ENCODE measurements around the gene ZNF30. TPM values are rescaled to one million over a fixed set of nuclear protein-coding genes. Genes with fewer than 3 reads are reported as not detected.
"Not testable (repeated sequence)": the region's sequence is repeated elsewhere in the genome, so short reads cannot be mapped to it uniquely, and the experiment has no call there.

ZNF30 gene
- total and polyA plus RNA-seq, 8 donors, result 0.58 to 6.1 (median 2.9) TPM; not detected in 1

- H3K27me3 ChIP-seq, result no peaks in the 10 kb centered on the region
- peaks cover 1 to 16% (median 15%) of the 10 kb centered on the region in 4 donors for H3K4me1 ChIP-seq
- H3K36me3 ChIP-seq, result no peaks in the 10 kb centered on the region
- no peak for DNase-seq
- no peak overlapping the region for H3K27ac ChIP-seq
- 80 to 86% (median 83%) methylated on average over 6 of the region's 6 CpGs for WGBS, 5 donors
- TF ChIP-seq, protein P1, sequence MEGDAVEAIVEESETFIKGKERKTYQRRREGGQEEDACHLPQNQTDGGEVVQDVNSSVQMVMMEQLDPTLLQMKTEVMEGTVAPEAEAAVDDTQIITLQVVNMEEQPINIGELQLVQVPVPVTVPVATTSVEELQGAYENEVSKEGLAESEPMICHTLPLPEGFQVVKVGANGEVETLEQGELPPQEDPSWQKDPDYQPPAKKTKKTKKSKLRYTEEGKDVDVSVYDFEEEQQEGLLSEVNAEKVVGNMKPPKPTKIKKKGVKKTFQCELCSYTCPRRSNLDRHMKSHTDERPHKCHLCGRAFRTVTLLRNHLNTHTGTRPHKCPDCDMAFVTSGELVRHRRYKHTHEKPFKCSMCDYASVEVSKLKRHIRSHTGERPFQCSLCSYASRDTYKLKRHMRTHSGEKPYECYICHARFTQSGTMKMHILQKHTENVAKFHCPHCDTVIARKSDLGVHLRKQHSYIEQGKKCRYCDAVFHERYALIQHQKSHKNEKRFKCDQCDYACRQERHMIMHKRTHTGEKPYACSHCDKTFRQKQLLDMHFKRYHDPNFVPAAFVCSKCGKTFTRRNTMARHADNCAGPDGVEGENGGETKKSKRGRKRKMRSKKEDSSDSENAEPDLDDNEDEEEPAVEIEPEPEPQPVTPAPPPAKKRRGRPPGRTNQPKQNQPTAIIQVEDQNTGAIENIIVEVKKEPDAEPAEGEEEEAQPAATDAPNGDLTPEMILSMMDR (IDR thresholded peaks at IDR 0.05), result no peak
- TF ChIP-seq POLR2AphosphoS5 (IDR thresholded peaks at IDR 0.05), result no peak
- no peak for TF ChIP-seq EP300 (IDR thresholded peaks at IDR 0.05)
- no peak for TF ChIP-seq POLR2A (IDR thresholded peaks at IDR 0.05)
- H3K9me3 ChIP-seq, result no peaks in the 10 kb centered on the region
- intact Hi-C loops (cut with DNase I; ENCODE audit: low total_unique reads), result no loop called here
- no peak overlapping the region for H3K4me3 ChIP-seq
Measured at GRCh38 chr19:34989298-34989697, 62.6 kb downstream of the ZNF30 start.

DNA sequence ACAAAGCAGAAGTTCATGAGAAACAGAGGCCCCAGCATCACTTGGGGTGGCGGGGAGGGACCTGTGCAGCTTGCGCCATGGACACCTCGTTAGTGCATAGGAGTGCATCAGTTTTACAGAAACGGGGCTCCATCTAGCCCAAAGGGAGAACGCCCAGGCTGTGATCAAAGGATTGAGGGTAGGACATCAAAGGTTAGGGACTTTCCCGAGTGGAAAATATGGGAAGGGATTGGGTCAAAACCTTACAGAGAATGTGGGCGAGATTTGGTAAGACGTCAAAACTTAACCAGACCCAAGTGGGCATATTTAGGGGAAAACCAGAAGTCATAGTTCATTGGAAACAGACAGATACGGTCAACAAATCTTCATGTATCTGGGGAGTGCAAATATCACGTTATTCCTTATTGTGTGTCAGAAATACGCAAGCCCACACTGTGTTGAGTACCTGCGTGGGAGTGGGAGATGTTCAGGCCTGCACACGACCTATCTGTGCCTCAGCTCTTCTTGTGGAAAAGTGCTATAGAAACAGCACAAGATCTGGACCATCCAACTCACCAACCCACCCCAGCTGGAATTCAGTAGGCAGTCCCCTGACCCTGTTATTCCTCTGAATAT is 64.0 kb downstream of the ZNF30 start:
- no peak for TF ChIP-seq EP300 (IDR thresholded peaks at IDR 0.05)
- no peak for TF ChIP-seq POLR2A (IDR thresholded peaks at IDR 0.05)
- TF ChIP-seq, protein P1 (IDR thresholded peaks at IDR 0.05), result no peak
- no peak for TF ChIP-seq POLR2AphosphoS5 (IDR thresholded peaks at IDR 0.05)
- 76 to 86% (median 84%) methylated on average over 13 of the region's 13 CpGs for WGBS, 5 donors
- no peak for DNase-seq

GRCh38 chr19:34991542-34992333 is 65.0 kb downstream of the ZNF30 start:
- WGBS, 5 donors, result 86 to 95% (median 89%) methylated on average over 8 of the region's 8 CpGs
- H3K4me1 ChIP-seq, result peaks cover 21 to 29% (median 28%) of the 10 kb centered on the region in 4 donors
- intact Hi-C loops (cut with DNase I; ENCODE audit: low total_unique reads), result no loop called here

More for the DNA sequence above, 64.0 kb downstream of the ZNF30 start:
- no peaks in the 10 kb centered on the region for H3K36me3 ChIP-seq
- intact Hi-C loops (cut with DNase I; ENCODE audit: low total_unique reads), result no loop called here
- H3K4me3 ChIP-seq, result no peak overlapping the region
- H3K27me3 ChIP-seq, result no peaks in the 10 kb centered on the region
- no peak overlapping the region for H3K27ac ChIP-seq
- H3K9me3 ChIP-seq, result no peaks in the 10 kb centered on the region
- peaks cover 15 to 21% (median 19%) of the 10 kb centered on the region in 4 donors for H3K4me1 ChIP-seq

GRCh38 chr19:34992582-34992981 is 65.9 kb downstream of the ZNF30 start:
- intact Hi-C loops (cut with DNase I; ENCODE audit: low total_unique reads); H3K27ac ChIP-seq; H3K4me3 ChIP-seq; H3K27me3 ChIP-seq; H3K36me3 ChIP-seq; H3K9me3 ChIP-seq; DNase-seq: not testable (repeated sequence)
- H3K4me1 ChIP-seq, result peaks cover 21 to 36% (median 32%) of the 10 kb centered on the region in 4 donors
- WGBS, 5 donors, result 85 to 91% (median 86%) methylated on average over 7 of the region's 7 CpGs

More at GRCh38 chr19:34991542-34992333, 65.0 kb downstream of the ZNF30 start:
- no peaks in the 10 kb centered on the region for H3K9me3 ChIP-seq
- no peaks in the 10 kb centered on the region for H3K27me3 ChIP-seq
- TF ChIP-seq POLR2A (IDR thresholded peaks at IDR 0.05), result no peak
- no peak for TF ChIP-seq POLR2AphosphoS5 (IDR thresholded peaks at IDR 0.05)
- TF ChIP-seq, protein P1 (IDR thresholded peaks at IDR 0.05), result no peak
- TF ChIP-seq EP300 (IDR thresholded peaks at IDR 0.05), result no peak
- DNase-seq, result no peak
- no peak overlapping the region for H3K27ac ChIP-seq
- no peaks in the 10 kb centered on the region for H3K36me3 ChIP-seq
- no peak overlapping the region for H3K4me3 ChIP-seq

Data from stomach (tissue), 9 donors.